ENCODE data around the gene ANGEL2.
A peak's percentile ranks its signal among the peaks of the same experiment; 100 is the strongest.
"Not testable (repeated sequence)": the region's sequence is repeated elsewhere in the genome, so short reads cannot be mapped to it uniquely, and the experiment has no call there.

The ANGEL2 gene

DNA sequence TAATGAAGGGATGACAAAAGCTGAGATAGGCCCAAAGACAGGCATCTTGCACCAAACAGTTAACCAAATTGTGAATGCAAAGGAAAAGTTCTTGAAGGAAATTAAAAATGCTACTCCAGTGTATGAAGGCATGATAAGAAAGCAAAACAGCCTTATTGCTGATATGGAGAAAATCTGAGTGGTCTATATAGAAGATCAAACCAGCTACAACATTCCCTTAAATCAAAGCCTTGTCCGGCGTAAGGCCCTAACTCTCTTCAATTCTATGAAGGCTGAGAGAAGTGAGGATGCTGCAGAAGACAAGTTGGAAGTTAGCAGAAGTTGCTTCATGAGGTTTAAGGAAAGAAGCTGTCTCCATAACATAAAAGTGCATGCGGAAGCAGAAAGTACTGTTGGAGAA, 4.3 kb upstream of the ANGEL2 start:
- FAIRE-seq = no peak
- no peak for DNase-seq (ENCODE audit: insufficient read length, low spot score)
- TF ChIP-seq TAF1 (IDR thresholded peaks at IDR 0.05; ENCODE audit: low read depth, low read length) (no peak), POLR2A (IDR thresholded peaks at IDR 0.05; ENCODE audit: low read depth, low read length) (no peak), POU2F2 (IDR thresholded peaks at IDR 0.05; ENCODE audit: low read depth, low read length) (no peak), PAX5 (IDR thresholded peaks at IDR 0.05; ENCODE audit: insufficient read depth, low read length, severe bottlenecking) (no peak), SPI1 (IDR thresholded peaks at IDR 0.05; ENCODE audit: low read depth, low read length) (no peak), POLR2AphosphoS5 (IDR thresholded peaks at IDR 0.05; ENCODE audit: low read depth, low read length) (no peak)

DNA sequence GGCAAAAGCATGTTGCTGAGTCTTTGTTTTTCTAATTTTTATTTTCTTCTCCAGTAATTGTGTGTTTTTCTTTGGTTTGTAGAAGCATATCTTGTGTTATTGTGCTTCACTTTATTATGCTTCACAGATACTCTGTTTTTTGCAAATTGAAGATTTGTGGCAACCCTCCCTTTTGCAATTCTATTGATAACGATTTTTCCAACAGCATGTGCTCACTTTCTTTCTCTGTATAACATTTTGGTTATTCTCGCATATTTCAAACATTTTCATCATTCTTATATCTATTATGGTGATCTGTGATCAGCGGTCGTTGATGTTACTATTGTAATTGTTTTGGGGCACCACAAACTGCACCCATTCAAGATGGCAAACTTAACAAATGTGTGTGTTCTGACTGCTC, 3.8 kb upstream of the ANGEL2 start:
- DNase-seq (ENCODE audit: insufficient read length, low spot score) = no peak
- TF ChIP-seq PAX5 (IDR thresholded peaks at IDR 0.05; ENCODE audit: insufficient read depth, low read length, severe bottlenecking) (no peak), SPI1 (IDR thresholded peaks at IDR 0.05; ENCODE audit: low read depth, low read length) (no peak), POLR2AphosphoS5 (IDR thresholded peaks at IDR 0.05; ENCODE audit: low read depth, low read length) (no peak), POLR2A (IDR thresholded peaks at IDR 0.05; ENCODE audit: low read depth, low read length) (no peak), POU2F2 (IDR thresholded peaks at IDR 0.05; ENCODE audit: low read depth, low read length) (no peak), TAF1 (IDR thresholded peaks at IDR 0.05; ENCODE audit: low read depth, low read length) (no peak)
- FAIRE-seq = no peak

DNA sequence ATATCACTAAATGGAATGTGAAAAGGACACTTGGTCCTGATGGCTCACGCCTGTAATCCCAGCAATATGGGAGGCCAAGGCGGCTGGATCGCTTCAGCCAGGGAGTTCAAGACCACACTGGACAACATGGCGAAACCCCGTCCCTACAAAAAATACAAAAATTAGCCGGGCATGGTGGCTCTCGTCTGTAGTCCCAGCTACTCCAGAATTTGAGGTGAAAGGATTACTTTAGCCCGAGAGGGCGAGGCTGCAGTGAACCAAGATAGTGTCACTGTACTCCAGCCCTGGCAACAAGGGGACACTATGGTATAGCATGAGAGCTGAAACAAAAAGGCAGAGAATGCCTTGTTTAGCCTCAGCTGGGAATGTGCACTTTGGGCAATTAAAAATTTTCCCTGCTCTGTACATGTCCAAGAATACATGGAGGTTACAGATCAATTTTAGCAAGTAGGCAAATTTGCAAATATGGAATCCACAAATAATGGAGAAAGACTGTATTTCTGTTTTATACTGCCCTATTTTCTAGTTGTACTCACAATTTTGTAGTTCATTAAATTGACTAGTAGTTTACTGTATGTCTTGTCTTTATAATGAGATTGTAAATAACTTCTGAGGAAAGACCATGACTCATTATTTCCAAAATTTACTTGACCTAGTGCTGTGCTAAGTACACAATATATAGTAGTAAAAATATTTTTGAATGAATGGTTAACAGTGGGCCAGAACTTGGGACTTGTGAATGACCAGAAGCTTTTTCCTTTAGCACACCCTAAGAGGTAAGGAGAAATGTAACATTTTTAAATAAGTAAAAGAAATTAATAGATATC, 2.0 kb upstream of the ANGEL2 start:
- DNase-seq (ENCODE audit: insufficient read length, low spot score) (no peak), FAIRE-seq (no peak)
- TF ChIP-seq POU2F2 (IDR thresholded peaks at IDR 0.05; ENCODE audit: low read depth, low read length) = no peak

DNA sequence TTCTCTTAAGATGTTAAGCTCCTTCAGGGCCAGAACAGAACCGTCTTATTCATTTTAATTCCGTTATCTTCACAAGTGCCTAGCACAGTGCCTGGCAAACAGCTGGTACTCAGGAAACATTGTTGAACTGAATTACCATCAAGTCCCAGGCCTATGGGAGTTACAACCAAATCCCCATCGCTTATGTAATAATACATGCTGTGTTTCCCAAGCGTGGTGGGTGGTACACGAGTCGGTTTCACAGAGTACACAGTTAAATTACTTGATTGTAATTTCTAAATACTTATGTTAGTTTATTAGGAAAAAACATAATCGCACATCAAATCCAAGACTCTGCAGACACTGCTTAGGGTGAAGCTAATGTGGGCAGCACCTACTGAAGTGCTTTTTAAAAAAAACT, 1.0 kb downstream of the ANGEL2 start:
- DNase-seq (ENCODE audit: insufficient read length, low spot score) (no peak), FAIRE-seq (no peak)
- TF ChIP-seq TAF1 (IDR thresholded peaks at IDR 0.05; ENCODE audit: low read depth, low read length) (no peak), SPI1 (IDR thresholded peaks at IDR 0.05; ENCODE audit: low read depth, low read length) (no peak), POLR2A (IDR thresholded peaks at IDR 0.05; ENCODE audit: low read depth, low read length) (no peak), PAX5 (IDR thresholded peaks at IDR 0.05; ENCODE audit: insufficient read depth, low read length, severe bottlenecking) (no peak), POU2F2 (IDR thresholded peaks at IDR 0.05; ENCODE audit: low read depth, low read length) (no peak), POLR2AphosphoS5 (IDR thresholded peaks at IDR 0.05; ENCODE audit: low read depth, low read length) (no peak)

DNA sequence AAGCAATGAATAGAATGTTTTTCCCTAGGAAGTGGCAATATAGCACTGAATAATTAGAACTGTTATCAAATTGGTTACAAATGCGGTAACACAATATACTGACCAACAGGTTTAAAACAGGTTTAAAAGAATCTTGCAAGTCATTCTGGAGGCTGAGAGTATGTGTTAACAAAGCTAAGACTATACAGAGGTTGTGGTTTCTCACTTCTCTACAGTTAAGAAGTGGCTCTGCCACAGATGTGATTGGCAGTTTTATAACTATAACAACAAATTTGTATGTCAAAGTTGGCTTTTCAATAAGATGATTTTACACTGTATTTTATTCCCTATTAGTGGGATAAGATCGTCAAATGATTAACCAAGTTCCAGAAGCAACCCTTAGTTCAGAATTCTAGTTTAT, 7.1 kb downstream of the ANGEL2 start:
- DNase-seq (ENCODE audit: insufficient read length, low spot score) (no peak), FAIRE-seq (no peak)

DNA sequence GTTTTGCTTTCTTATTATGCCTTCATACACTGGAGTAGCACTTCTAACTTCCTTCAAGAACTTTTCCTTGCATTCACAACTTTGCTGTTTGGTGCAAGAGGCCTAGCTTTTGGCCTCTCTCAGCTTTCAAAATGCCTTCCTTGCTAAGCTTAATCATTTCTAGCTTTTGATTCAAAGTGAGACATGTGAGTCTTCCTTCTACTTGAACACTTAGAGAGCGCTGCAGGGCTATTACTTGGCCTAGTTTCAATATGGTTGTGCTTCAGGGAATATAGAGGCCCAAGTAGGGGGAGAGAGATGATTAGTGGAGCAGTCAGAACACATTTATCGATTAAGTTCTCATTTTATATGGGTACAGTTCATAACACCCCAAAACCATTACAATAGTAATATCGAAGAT, 12.4 kb downstream of the ANGEL2 start:
- DNase-seq (ENCODE audit: insufficient read length, low spot score) = no peak
- no peak for TF ChIP-seq POLR2A (IDR thresholded peaks at IDR 0.05; ENCODE audit: low read depth, low read length)
- no peak for TF ChIP-seq PAX5 (IDR thresholded peaks at IDR 0.05; ENCODE audit: insufficient read depth, low read length, severe bottlenecking)
- TF ChIP-seq TAF1 (IDR thresholded peaks at IDR 0.05; ENCODE audit: low read depth, low read length) = no peak
- no peak for TF ChIP-seq SPI1 (IDR thresholded peaks at IDR 0.05; ENCODE audit: low read depth, low read length)
- TF ChIP-seq POU2F2 (IDR thresholded peaks at IDR 0.05; ENCODE audit: low read depth, low read length) = no peak
- TF ChIP-seq POLR2AphosphoS5 (IDR thresholded peaks at IDR 0.05; ENCODE audit: low read depth, low read length) = no peak
- FAIRE-seq = no peak

More for the DNA sequence above, 7.1 kb downstream of the ANGEL2 start:
- no peak for TF ChIP-seq POLR2A (IDR thresholded peaks at IDR 0.05; ENCODE audit: low read depth, low read length)
- TF ChIP-seq POLR2AphosphoS5 (IDR thresholded peaks at IDR 0.05; ENCODE audit: low read depth, low read length) = no peak
- peak; percentile 81 for TF ChIP-seq SPI1 (IDR thresholded peaks at IDR 0.05; ENCODE audit: low read depth, low read length)
- TF ChIP-seq POU2F2 (IDR thresholded peaks at IDR 0.05; ENCODE audit: low read depth, low read length) = no peak
- TF ChIP-seq PAX5 (IDR thresholded peaks at IDR 0.05; ENCODE audit: insufficient read depth, low read length, severe bottlenecking) = no peak
- no peak for TF ChIP-seq TAF1 (IDR thresholded peaks at IDR 0.05; ENCODE audit: low read depth, low read length)

DNA sequence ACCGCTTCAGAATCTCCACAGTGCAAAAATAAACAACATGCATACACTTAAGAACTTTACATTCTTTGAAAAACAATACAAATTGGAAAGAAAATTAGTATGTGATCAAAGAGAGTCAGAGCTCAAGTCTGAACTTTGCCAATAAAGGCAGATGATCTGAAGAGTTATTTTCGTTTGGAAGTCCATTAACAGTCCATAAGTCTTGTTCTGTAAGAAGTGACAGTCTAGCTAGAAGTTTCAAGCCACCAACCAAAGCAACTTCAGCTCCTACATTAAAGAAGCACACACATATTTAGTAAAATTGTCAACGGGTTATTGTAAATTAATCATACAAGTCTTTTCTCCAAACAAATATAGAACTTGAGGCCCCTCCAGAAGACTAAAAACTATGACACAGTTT, 20.7 kb downstream of the ANGEL2 start:
- TF ChIP-seq TAF1 (IDR thresholded peaks at IDR 0.05; ENCODE audit: low read depth, low read length) = no peak
- peak; percentile 38 for FAIRE-seq
- DNase-seq (ENCODE audit: insufficient read length, low spot score) = no peak

DNA sequence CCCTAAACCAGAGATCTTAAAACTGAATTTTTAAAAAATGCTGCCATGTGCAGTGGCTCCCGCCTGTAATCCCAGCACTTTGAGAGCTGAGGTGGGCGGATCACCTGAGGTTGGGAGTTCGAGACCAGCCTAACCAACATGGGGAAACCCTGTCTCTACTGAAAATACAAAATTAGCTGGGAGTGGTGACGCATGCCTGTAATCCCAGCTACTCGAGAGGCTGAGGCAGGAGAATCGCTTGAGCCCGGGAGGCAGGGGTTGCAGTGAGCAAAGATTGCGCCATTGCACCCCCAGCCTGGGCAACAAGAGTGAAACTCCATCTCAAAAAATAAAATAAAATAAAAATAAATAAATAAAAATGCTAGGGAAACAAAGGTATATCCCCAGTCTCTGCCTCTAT, 21.7 kb downstream of the ANGEL2 start:
- DNase-seq (ENCODE audit: insufficient read length, low spot score); FAIRE-seq: not testable (repeated sequence)

DNA sequence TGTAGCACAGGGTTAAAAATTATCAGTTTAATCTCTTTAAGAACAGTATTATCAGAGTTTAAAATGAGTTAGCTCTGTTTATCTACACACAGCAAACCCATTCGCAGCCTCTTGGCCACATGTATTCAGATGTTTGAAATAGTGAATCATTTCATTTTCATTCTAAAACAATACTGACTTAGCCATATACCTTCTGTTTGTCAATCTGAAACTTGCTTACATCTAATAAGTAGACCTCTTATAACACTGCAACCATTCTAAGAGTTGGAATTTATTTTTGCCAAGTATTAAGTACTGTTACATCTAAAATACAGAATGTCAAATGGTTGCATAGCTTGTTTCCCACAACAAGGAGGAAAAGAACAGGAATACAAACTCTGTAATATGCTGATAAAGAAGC, 25.4 kb downstream of the ANGEL2 start:
- DNase-seq (ENCODE audit: insufficient read length, low spot score) (no peak), FAIRE-seq (no peak)
- TF ChIP-seq POLR2A (IDR thresholded peaks at IDR 0.05; ENCODE audit: low read depth, low read length) = no peak
- no peak for TF ChIP-seq POU2F2 (IDR thresholded peaks at IDR 0.05; ENCODE audit: low read depth, low read length)
- no peak for TF ChIP-seq SPI1 (IDR thresholded peaks at IDR 0.05; ENCODE audit: low read depth, low read length)
- no peak for TF ChIP-seq POLR2AphosphoS5 (IDR thresholded peaks at IDR 0.05; ENCODE audit: low read depth, low read length)
- TF ChIP-seq TAF1 (IDR thresholded peaks at IDR 0.05; ENCODE audit: low read depth, low read length) = no peak
- no peak for TF ChIP-seq PAX5 (IDR thresholded peaks at IDR 0.05; ENCODE audit: insufficient read depth, low read length, severe bottlenecking)

DNA sequence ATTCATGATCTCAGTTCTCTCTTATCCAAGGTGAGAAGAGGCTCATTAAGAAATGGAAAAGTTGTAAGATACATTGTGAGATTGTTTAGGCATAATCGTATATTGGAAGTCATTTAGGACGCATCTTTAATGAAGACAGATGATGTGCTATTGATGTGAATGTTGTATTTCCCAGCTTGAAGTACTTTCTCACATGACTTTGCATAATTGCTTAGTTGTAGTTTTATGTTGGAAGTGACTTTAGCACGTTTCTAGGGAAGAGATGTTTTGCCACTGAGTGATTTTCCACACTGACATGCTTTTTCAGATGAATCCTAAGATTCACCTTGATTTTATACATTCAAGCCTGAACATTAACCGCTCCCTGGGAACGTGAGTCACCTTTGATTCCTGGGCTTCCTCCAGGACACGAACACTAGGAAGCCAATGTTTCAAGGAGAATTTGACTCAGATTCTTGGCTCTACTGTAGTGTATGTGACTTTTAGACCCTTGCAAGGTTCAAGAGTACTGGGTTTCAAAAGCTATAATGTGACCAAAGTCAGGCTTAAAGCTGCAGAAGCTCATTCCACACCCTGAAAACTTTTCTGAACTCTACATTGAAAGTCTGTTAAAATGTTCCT, 27.9 kb downstream of the ANGEL2 start:
- peak; percentile 45 for FAIRE-seq
- DNase-seq (ENCODE audit: insufficient read length, low spot score) = no peak
- TF ChIP-seq POLR2A (IDR thresholded peaks at IDR 0.05; ENCODE audit: low read depth, low read length) = no peak
- no peak for TF ChIP-seq POLR2AphosphoS5 (IDR thresholded peaks at IDR 0.05; ENCODE audit: low read depth, low read length)
- TF ChIP-seq PAX5 (IDR thresholded peaks at IDR 0.05; ENCODE audit: insufficient read depth, low read length, severe bottlenecking) = no peak
- no peak for TF ChIP-seq TAF1 (IDR thresholded peaks at IDR 0.05; ENCODE audit: low read depth, low read length)
- TF ChIP-seq POU2F2 (IDR thresholded peaks at IDR 0.05; ENCODE audit: low read depth, low read length) = no peak
- no peak for TF ChIP-seq SPI1 (IDR thresholded peaks at IDR 0.05; ENCODE audit: low read depth, low read length)

Data from GM12891 (cell line).